Activated B cell treated with CpG ODN at 0.5 μM for 24 hours (primary cell): ENCODE data around the gene PRRC2A. TPM values are rescaled to one million over a fixed set of nuclear protein-coding genes. Genes with fewer than 3 reads are reported as not detected.

ENCODE experiments used
- ATAC-seq: fragments of 200-7000 bp; cut with Tn5 transposase; one replicate; pipeline ENCODE4 v1.10.0; 2021; ENCODE audit warnings: low read depth, mild to moderate bottlenecking, moderate library complexity
- CTCF ChIA-PET: fragments of 350-600 bp; sonication (Branson Sonifier 250); formaldehyde crosslinking; loops from one replicate; lab custom pipeline; 2021; ENCODE audit warnings: antibody characterized with exemption; lab: Charles Lee
- POLR2A ChIA-PET: fragments of 350-600 bp; sonication (Branson Sonifier 250); formaldehyde crosslinking; loops from one replicate; lab custom pipeline; 2021; ENCODE audit warnings: antibody characterized with exemption; lab: Charles Lee
- DNase-seq: peaks from one replicate; pipeline ENCODE4 v3.0.0; 2022
- H3K27ac Mint-ChIP-seq: one replicate; pipeline ENCODE4 v1.8.0; 2020; ENCODE audit warnings: mixed read lengths
- H3K27me3 Mint-ChIP-seq: one replicate; pipeline ENCODE4 v1.8.0; 2021; ENCODE audit warnings: mixed read lengths
- H3K36me3 Mint-ChIP-seq: one replicate; pipeline ENCODE4 v1.8.0; 2021; ENCODE audit warnings: low read depth, mixed read lengths
- H3K4me1 Mint-ChIP-seq: one replicate; pipeline ENCODE4 v1.8.0; 2021; ENCODE audit warnings: mixed read lengths
- H3K4me3 Mint-ChIP-seq: one replicate; pipeline ENCODE4 v1.8.0; 2020; ENCODE audit warnings: mild to moderate bottlenecking, mixed read lengths
- H3K9me3 Mint-ChIP-seq: one replicate; pipeline ENCODE4 v1.8.0; 2020; ENCODE audit warnings: mixed read lengths
- intact Hi-C: fragments of 100-400 bp; cut with micrococcal nuclease; formaldehyde crosslinking; loops from one replicate; pipeline ENCODE4 v1.15.1; 2024
- total RNA-seq: library from RNA; stranded (reverse); gene quantifications from 2 replicates; pipeline ENCODE4 v1.2.3, GENCODE V29; 2022
- TF ChIP-seq, protein P1 (sequence below): fragments of 200-600 bp; IDR thresholded peaks from one replicate; pipeline ENCODE4 v1.8.0; 2022; ENCODE audit warnings: antibody characterized with exemption, mild to moderate bottlenecking

PRRC2A gene
- total RNA-seq, 1 donor from 2014 or later: 283 TPM

DNA sequence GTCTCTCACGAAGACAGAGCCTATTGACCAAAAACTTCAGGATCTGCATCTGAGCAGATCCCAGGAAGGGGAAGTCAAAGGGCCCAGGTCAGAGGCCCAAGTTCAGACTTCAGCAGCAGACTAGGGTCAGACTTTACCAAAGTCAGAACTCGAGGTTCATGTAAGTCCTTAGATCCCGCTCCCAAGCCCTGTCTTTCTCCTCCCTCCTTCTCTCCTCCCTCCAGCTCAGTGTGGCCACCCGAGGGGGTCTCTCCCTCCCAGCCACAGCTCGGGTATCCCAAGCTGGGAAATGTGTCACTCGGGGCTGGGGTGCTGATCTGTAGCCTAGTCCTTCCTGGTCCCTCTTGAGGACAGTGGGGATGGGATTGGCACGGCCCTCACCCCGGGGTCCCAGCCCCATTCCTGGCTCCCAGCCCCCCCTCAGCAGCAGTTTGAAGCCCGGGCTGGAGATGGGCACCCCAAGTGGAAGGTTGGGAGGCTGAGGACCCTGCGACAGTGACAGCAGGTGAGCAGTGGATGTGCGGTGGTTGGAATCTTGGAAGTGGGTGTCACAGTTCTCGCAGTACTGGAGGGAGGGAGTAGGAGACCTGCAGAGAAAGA, 41.7 kb downstream of the PRRC2A start:
- ChIA-PET CTCF (interaction anchor here (0.8 to 2.2 kb wide), 2 partner anchors 10 to 18 kb away, joined by 3 to 7 read pairs; partner anchors contain the start of gene BAG6), POLR2A (interaction anchor here (0.6 to 6.2 kb wide), 8 partner anchors 9 to 1656 kb away, joined by 3 to 188 read pairs (median 7); partner anchors contain the start of genes ABHD16A, APOM, BAG6 and TAP2)
- no peaks in the 10 kb centered on the region for H3K27me3 Mint-ChIP-seq
- intact Hi-C loops: loop anchor here (10.0 kb wide), 1 partner anchor 513 kb away; the partner anchor contains the start of genes AGPAT1 and RNF5
- ATAC-seq (no peak), DNase-seq (no peak)
- TF ChIP-seq, protein P1, sequence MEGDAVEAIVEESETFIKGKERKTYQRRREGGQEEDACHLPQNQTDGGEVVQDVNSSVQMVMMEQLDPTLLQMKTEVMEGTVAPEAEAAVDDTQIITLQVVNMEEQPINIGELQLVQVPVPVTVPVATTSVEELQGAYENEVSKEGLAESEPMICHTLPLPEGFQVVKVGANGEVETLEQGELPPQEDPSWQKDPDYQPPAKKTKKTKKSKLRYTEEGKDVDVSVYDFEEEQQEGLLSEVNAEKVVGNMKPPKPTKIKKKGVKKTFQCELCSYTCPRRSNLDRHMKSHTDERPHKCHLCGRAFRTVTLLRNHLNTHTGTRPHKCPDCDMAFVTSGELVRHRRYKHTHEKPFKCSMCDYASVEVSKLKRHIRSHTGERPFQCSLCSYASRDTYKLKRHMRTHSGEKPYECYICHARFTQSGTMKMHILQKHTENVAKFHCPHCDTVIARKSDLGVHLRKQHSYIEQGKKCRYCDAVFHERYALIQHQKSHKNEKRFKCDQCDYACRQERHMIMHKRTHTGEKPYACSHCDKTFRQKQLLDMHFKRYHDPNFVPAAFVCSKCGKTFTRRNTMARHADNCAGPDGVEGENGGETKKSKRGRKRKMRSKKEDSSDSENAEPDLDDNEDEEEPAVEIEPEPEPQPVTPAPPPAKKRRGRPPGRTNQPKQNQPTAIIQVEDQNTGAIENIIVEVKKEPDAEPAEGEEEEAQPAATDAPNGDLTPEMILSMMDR: no peak
- H3K4me1 Mint-ChIP-seq: peaks cover 81% of the 10 kb centered on the region
- H3K4me3 Mint-ChIP-seq: peak overlapping the region; percentile 61
- peak overlapping the region; percentile 46 for H3K27ac Mint-ChIP-seq
- H3K36me3 Mint-ChIP-seq: peaks cover 63% of the 10 kb centered on the region
- no peaks in the 10 kb centered on the region for H3K9me3 Mint-ChIP-seq

GRCh38 chr6:31663126-31663960, 42.8 kb downstream of the PRRC2A start:
- ChIA-PET POLR2A (interaction anchor here (0.6 to 6.2 kb wide), 16 partner anchors 10 to 1655 kb away, joined by 3 to 188 read pairs (median 5); partner anchors contain the start of genes ABHD16A, APOM, BAG6 and DDX39B), CTCF (interaction anchor here (0.9 to 2.2 kb wide), 3 partner anchors 11 to 169 kb away, joined by 3 to 7 read pairs (median 5); partner anchors contain the start of gene BAG6)
- no peaks in the 10 kb centered on the region for H3K9me3 Mint-ChIP-seq
- TF ChIP-seq, protein P1: no peak
- intact Hi-C loops: loop anchor here (10.0 kb wide), 1 partner anchor 511 kb away; the partner anchor contains the start of genes AGPAT1 and RNF5
- H3K4me3 Mint-ChIP-seq: peak overlapping the region; percentile 96
- no peaks in the 10 kb centered on the region for H3K27me3 Mint-ChIP-seq
- ATAC-seq (no peak), DNase-seq (no peak)
- peaks cover 64% of the 10 kb centered on the region for H3K36me3 Mint-ChIP-seq
- H3K27ac Mint-ChIP-seq: peak overlapping the region; percentile 95
- peaks cover 80% of the 10 kb centered on the region for H3K4me1 Mint-ChIP-seq

DNA sequence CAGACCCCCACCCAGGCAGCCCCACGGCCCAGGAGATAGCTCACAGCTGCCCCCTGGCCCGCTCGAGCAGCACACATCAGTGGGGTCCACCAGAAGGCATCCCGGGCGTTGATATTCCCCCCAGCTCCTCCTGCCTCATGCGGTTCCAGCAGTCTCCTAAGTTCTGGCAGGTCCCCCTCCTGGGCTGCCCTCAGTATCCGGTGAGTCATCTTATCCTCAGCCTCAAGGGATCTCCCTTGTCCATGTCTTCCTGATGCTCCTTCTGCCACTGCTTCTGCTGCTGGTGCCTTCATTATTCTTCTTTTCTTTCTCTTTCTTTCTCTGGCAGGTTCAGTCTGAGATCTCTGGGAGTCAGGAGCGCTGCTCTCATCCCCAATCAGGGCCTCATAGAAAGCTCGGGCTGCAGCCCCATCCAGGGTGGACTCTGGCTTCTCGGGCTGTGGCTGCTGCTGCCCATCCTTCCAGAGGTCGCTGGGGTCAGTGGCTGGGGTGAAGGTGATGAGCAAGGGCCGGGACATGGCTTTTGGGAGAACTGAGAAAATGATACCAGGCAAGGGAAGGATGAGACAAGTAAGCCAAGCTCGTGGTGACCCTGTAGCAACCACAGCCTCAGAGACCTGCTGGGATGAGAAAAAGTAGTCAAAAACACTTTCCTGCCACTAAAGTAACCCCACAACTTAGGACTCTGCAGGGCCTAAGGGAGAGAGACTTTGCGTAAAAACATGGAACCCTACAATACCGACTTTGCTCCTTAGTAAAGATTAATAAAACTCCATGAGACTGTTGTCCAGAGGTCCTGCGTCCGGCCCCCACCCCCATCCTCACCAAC, 43.7 kb downstream of the PRRC2A start:
- intact Hi-C loops: loop anchor here (10.0 kb wide), 1 partner anchor 511 kb away; the partner anchor contains the start of genes AGPAT1 and RNF5
- Mint-ChIP-seq H3K36me3 (peaks cover 70% of the 10 kb centered on the region), H3K4me3 (peak overlapping the region; percentile 96), H3K27ac (peak overlapping the region; percentile 95), H3K9me3 (no peaks in the 10 kb centered on the region), H3K27me3 (no peaks in the 10 kb centered on the region), H3K4me1 (peaks cover 75% of the 10 kb centered on the region)
- TF ChIP-seq, protein P1: no peak
- DNase-seq (no peak), ATAC-seq (no peak)
- CTCF ChIA-PET: interaction anchor here (0.9 to 1.4 kb wide), 4 partner anchors 12 to 170 kb away, joined by 3 to 5 read pairs (median 4); partner anchors contain the start of gene BAG6
- POLR2A ChIA-PET: interaction anchor here (0.6 to 6.2 kb wide), 31 partner anchors 11 to 528 kb away, joined by 3 to 188 read pairs (median 4); partner anchors contain the start of genes ABHD16A, APOM, BAG6 and DDX39B

DNA sequence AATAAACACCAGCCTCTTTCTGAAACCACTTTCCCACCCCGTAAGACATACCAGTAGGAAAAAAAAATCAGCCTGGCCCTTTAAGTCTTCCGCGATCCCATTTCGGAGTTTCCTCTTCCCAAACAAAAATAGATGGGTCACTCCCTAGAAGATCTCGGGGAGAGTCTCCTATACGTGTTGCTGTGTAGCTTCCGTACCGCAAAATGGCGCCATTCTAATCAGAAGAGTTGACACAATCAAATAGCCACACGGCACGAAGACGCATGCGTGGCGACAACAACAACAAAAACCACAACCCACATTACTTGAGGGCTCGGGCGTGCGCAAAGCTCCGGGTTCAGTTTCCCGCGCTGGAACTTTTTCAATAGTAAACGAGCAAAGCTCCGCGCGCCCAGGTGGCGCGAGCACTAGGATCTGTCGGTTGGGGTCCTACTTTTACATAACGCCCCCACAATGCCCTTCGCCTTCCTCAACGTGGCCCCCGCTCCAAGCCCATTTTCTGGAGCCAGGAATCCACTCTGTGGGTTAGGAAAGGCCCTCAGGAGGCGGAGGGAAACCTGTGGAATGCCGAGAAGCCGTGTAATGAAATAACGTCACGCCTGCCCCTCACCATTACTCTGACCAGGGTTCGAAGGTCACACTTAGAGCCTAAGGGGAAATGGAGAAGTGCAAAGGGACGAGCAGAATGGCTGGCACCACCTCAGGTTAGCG, 44.4 kb downstream of the PRRC2A start, which contains the start of gene GPANK1:
Gene GPANK1, minus strand, starts transcription at position 208 of the 711 bp plus-strand sequence. CDS start 519 bp downstream, outside the sequence.
- ATAC-seq: peak; percentile 21
- peaks cover 76% of the 10 kb centered on the region for H3K36me3 Mint-ChIP-seq
- H3K4me3 Mint-ChIP-seq: peak within 1 kb of the TSS; percentile 96
- H3K4me1 Mint-ChIP-seq: peaks cover 67% of the 10 kb centered on the region
- POLR2A ChIA-PET: interaction anchor here (0.6 to 6.2 kb wide), 35 partner anchors 12 to 1643 kb away, joined by 3 to 188 read pairs (median 5); partner anchors contain the start of genes ABHD16A, APOM, BAG6 and DDX39B
- no peaks in the 10 kb centered on the region for H3K27me3 Mint-ChIP-seq
- CTCF ChIA-PET: interaction anchor here (1.0 to 1.4 kb wide), 3 partner anchors 12 to 114 kb away, joined by 3 to 5 read pairs (median 4); partner anchors contain the start of gene BAG6
- intact Hi-C loops: loop anchor here (1.0 to 10.0 kb wide), 12 partner anchors 13 to 510 kb away; partner anchors contain the start of genes ABHD16A, AGPAT1, ATF6B and BAG6
- peak; percentile 66 for DNase-seq
- H3K9me3 Mint-ChIP-seq: no peaks in the 10 kb centered on the region
- H3K27ac Mint-ChIP-seq: peak within 1 kb of the TSS; percentile 95
- TF ChIP-seq, protein P1: no peak
